Effector CD4-positive, alpha-beta T cell (primary cell): ENCODE data around the gene CDH13.

ENCODE experiments used
- DNase-seq: peaks from one replicate; pipeline ENCODE4 v3.0.0-alpha.2; 2020

The CDH13 gene

DNA sequence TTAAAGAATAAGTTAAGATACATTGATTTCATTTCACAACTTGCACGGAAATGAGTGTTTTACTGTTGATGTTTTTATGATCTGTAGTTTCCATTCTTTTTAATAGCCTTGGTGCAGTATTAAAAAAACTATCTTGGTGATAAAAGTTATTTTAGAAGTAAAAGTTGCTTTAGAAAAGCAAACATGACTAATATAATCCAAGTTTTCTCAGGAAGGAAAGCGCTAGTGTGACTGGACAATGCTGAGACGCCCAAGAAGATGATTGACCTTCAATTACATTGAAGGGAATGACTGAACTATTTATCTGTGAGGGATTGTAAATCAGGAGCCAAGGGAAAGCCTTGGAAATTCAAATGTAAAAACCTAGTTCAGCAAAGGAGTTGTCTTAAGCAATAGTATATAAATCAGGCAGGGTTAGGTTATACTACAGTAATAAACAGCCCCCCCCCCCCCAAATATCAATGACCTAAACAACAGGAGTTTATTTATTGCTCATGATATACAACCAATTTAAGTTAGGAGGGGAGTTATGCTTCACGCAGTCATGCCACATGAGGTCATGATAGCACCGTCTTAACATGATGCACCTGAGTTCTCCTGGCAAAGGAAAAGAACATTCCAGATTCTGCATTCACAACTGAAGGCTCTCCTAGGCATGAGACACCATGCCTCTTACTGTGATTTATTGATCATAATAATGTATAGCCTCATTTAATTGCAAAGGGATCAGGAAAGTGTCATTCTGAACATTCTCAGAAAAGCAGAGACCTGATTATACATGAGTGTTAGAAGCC lies 443.8 kb downstream of the CDH13 start:
- DNase-seq = no peak

DNA sequence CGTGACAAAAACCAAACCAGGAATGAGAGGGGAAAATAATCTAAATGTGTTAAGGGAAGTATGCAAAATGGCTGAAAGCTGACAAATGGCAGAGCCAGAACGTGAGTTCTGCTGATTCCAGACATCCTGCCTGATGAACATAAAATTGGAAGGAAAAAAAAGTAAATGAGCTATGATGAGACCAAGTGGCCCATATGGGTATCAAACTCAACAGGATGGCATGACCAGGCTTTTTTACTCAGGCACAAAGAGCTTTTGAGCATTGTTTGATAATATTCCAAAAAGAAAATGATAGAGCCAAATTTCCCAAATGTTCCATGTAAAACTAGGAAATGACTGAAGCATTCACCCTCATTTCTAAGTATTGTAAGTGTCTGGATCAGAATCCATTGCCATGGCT lies 449.2 kb downstream of the CDH13 start:
- no peak for DNase-seq

DNA sequence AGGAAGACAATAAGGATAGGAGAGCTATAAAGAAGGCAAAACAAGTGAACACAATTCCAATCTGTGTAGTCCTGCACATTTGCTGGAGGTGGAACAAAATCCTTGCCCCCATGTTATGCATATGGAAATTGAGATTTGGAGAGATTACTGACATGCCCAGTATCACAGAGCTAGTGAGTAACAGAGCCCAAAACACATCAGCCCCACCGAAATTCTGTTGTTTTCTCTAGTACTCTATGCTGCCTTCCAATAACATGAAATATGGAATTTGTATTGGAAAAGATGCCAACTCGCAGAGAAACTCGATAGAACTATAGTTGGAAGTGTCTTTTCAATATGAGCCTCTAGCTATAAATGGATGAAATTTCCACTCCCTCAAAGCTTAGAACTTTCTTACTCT lies 456.6 kb downstream of the CDH13 start:
- no peak for DNase-seq

DNA sequence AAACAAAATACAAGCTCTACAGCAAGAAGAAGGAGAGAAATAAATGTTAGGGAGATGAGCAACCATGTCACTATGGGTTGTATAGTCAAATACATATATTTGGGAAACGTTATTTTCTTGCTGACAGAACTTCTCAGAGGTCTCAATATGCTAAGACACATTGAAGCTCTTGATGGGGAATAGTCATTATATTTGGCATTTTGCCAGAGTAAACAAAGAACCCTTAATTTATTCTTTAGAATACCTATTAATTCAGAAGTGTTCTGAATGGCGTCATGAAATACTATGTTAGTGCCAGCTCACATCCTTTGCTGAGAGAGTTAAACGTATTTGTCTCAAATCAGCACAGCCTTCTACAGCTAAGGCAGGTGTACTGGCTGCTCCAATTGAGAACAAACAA lies 458.9 kb downstream of the CDH13 start:
- DNase-seq = no peak

DNA sequence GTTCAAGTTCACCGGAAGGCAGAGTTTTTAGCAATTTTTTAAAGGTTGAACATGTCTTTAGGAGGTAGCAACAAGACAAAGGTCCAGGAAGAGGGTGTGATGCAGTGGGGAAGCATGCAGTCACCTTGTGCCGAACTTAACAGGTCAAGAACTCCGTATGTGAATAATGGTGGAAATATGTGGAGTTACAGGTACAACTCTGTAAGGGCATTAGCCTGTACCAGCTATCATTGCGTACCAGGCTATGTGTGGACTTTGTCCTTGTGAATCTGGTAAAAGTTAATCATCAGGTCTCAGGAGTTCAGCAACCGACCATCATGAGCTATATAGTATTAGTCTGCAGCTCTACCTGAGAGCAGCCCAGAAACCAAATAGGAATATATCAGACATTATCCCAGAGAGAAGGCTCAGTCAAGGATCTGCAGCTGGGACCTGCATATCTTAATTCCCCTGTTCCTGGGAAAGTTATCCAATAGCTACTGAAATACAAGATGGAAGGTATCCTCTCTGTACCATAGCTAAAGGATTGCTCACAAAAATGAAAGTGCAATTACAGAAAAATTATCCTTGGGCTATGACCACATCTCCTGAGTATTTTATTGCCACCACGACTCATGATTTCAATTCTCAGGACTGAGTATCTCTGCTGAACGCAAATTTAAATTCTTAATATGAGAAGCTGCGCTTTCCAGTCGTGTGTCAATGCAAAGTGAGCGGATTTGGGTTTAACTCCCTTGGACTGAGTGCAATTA lies 469.3 kb downstream of the CDH13 start:
- no peak for DNase-seq

DNA sequence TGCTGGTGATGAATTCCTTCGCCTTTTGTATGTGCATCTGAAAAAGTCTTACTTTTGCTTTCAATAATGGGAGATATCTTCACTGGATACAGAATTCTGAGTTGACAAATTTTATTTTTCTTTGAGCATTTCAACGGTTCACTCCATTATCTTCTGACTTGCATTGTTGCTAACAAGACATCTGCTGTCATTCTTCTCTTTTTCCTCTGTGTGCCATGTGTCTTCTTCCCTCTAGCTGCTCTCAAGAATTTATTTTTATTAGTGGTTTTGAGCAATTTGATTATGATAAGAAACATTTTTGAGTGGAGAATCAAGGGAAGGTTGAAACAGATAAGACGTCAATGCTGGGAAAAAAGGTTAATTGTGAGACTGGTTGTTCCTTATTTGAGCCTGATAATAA lies 471.8 kb downstream of the CDH13 start:
- DNase-seq = no peak

DNA sequence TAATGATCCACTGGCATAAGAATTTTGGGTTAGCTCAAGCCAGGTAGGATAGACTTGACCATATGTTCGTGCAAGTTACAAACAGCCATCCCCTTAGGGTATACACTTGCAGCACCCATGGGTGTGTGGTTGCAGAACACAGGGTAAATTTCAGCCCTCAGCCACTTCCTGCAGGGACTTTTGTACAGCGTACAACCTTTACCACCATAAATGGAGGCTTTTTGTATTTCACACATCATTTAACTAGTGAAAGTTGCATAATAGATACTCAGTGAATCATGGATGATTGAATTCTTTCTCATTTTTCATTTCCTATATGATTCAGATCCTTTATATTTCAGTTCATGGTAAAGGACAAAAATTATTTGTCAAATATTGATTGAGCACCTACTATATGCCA lies 473.9 kb downstream of the CDH13 start:
- DNase-seq = no peak

DNA sequence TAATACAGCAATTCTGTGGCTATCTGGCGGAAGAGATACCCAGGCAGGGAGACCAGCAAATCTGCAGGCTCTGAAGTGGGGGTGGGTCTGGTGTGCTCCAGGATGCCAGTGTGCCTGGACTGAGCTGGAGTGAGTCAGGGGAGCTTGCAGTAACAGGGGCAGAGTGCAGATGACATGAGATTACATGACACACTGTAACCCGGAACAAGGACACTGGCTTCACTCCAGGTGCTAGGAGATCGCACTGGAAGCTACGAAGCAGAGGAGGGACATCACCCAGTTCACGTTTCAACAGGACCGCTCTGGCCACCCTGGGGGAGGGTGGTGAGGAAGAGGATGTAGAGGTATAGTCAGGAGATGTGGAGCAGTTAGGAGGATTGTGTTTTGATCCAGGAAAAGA lies 475.6 kb downstream of the CDH13 start:
- no peak for DNase-seq

DNA sequence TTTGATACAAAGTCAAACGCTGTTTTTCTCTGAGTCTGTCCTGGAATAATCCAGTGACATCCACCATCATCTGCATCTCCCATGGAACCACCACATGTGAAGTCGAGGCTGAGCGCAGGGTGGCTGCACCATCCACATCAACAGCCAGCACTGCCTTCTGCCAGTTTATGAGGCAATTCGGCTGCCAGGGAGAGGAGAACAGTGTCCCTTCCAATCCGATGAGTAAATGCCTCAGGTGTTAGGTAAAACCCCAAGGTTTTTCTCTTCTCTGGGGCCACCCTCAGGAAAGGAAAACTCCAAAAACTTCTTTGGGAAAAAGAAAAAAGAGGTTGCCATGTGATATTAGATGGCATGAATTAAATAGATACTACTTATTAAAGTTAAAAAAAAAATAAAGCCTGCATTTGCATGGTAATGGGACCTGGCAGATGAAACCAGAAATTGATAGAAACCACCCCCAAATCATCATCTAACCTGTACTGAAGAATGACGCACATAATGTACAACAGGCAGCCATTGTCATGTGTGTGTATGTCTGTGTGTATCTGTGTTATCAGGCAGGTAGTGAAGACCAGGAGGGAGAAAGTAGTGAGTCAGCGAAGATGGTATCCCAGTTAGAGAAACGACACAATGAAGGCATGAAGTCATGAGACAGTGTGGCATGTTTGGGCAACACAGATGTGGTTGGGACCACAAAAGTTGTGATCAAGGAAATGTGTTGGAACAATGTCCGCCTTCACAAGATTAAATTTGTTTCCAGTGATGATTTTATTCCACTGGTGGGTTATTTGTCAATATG lies 478.7 kb downstream of the CDH13 start:
- DNase-seq = no peak

DNA sequence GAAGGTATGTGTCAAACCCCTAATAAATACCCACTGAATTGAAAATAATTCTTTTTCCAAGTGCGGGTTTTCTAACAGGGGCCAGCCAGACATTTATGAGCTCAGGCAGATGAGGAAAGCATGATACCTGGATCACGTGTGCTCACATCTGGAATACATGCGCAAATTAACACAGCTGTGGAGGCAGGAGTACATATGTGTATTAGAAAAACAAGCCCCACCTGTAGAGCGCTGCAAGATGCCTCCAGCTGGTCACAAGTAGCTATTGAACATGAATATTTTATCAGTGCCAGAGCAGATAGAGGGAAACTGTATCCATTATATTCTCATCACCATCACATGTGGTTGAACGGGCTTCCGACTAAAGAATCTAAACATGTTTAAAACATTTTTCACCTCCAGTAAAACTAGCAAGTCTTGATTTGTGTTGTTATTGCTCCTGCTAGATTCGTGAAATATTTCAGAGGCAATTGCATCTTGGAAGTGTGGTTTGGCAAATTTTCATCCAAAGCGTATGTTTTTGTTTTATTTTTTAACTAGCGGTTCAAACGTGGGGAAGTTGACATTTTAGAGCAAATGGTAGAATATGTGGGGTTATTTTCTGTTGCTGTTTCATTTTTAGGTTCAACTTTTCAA lies 482.8 kb downstream of the CDH13 start:
- DNase-seq = no peak

DNA sequence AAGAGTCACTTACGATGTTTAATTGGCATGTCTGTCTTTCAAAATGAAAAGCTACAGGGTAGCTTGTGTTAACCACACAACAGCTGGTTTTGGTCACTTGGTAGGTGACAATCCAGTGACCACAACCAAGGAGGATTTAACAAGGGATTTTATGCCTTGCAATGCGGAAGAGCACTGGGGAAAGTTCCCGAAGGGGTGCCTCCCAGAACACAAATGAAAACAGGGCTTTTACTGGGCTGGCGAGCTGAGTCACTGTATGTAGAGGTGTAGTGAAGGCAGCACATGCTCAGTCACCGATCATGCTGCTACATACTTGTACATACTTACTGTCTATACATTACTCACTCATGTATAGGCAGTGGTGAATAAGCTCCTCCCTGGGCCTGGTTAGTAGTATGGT lies 483.5 kb downstream of the CDH13 start:
- no peak for DNase-seq

DNA sequence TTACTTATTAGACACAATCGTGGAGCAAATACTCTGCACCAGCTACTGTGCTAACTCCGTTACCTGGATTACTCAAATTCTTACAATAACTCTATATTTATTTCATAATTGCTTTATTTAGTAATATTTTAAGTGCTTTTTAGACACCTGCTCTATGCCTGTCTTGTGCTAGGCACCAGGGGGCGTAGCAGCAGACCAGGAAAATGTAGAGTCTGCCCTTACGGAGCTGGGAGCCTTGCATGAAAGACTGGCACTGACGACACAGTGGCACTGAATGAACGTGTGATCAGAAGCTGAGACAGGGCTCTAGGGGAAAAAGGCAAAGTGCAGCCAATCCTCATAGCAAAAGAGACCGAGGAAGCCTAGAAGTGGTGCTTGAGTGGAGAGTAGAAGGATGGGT lies 486.5 kb downstream of the CDH13 start:
- no peak for DNase-seq

DNA sequence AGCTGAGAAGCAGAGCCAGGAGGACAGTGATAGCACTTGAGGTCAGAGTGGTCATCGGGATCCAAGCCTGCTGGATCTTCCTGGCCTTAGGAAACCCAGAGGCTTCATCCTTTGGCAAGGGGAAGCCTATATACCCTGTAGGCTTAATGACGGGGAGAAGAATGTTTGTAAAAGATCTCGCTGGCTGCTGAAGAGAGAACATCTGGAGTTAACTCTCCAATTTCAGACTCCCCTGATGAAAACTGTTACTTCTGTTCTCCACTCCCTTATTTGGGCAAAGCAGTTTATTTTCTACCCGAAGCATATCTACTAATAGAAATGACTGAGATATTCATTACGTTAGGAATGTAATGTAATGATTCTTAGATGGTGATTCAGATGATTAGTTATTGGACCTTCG lies 487.0 kb downstream of the CDH13 start:
- no peak for DNase-seq

DNA sequence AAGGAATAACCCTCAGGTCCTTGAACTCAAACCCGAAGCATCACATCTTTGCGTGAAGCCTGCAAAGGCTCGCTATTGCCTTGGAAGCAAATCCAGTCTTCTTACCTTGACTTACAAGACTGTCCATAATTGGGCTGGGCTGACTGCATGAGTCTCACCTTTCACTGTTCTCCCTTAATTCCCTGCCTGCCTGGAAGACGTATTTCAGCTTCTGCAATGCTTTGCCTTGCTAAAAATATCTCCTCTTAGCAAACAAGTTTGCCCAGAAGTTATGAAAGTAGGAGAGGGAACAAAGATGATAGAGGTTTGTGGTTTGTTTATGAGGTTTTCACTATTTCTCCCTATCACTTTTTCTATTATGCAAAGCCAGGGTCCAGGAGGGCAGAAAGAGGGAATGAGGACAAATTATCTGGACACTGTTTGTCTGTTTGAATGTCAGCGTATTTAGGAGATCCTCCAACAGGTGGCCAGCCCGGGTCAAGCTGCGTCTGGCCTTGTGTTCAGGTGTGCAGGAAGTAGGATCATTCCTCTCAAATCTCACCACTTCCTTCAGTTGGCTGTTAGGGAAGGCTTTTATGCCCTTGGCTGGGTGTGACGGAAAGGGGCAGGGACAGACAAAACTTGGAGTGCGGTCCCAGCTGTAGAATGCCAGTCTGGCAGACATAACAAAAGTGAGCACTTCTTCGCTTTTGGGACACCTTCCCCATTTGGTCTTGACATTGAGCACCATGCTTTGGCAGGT lies 488.9 kb downstream of the CDH13 start:
- no peak for DNase-seq

DNA sequence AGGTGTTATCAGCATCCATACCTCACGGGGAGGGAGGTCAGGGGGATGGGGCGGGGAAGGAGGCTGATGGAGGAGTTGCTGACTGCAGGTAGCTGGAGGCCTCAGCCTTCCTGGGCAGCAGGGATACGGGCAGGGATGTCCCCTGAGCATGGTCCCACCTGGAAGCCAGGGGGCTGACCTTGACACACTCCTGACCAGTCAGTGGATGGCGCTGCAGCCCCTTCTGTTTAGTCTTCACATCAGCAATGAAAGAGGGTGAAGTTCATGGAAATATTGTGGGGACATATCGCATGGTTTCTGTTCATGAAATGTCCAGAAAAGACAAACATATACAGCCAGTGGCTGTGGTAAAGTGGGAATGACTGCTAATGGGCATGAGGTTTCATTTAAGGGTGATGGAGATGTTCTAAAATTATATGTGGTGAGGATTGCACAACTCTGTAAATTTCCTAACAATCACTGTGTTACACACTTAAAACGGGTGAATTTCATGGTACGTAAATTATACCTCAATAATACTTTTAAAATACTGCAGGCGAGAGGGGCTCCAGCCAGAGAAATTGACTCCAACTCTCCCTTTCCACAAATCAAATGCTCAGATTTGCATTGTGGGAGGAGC lies 489.6 kb downstream of the CDH13 start:
- DNase-seq = no peak

DNA sequence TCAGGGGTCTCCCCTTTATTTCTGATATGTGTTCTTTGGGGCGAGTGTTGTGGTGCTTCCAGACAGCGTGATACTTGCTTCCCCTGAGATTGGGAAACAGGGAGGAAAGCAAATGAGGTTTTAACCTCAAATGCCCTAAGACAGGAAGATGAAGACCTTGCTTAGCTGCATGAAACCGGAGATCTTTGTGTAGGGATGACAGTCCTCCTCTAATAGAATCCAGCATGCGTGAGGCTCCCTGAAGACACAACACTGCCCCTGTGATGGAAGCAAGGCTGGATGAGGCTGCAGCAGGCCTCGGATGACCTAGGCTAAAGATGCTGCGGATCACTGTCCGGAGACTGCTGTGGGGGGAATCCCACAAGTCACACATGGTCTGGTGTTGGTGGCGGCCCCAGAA lies 491.0 kb downstream of the CDH13 start:
- DNase-seq = no peak

DNA sequence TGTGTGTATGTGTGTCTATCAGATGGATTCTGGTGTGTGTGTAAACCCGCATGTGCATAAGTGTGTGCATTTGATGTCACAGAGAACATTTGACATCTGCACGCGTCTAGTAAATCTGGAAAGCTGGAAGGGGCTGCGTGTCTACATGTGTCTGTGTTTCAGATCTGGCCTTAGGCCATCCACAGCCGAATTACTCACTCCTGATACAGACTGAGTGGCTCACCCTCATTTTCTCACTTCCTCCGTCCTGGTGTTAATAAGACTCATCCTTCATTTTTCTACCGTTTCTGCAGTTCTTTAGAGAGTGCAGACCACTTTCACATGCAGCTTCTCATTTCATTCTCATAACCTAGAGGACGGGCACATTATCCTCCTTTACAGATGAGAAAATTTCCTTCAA lies 491.6 kb downstream of the CDH13 start:
- DNase-seq = no peak

DNA sequence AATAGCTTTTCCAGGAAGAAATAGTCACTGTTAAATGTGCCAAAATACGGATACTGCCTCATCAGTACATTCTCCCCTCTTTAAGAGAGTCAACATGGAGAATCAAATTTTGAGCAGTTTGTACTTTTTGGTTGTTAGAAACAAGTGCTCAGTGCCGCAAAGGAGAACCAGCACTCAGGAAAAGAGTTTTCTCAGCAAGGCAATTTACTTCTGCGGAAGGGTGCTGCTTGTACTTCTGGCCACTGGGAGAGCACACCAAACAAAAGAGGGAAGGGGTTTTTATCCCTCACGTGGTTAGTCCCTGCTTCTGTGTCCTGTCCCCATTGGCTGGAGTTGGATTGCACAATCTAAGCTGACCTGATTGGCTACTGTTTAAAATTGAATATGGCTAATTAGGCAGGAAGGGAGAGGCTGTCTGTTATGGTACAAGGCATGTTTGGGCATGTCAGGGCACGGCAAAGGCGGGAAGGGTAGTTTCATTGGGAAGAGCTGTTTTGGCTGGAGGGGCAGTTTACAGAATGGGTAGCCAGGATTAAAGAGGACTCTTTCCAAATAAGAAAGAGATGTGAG lies 499.3 kb downstream of the CDH13 start:
- DNase-seq = no peak

DNA sequence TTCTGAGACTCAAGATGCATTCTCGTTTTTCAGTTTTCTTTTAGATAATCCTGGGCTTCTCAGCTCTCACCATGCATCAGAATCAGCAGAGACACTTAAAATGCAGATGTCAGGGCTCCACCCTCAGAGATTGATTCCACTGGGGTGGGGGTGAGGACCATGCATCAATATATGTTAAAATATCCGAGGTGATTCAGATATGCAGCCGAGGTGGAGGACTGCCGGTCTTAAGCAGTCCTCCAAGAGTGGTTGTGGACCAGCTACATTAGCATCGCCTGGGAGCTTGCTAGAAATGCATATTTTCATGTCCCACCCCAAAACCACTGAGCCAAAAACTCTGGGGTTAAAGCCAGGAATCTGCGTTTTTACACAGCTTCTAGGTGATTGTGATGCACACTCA lies 501.3 kb downstream of the CDH13 start:
- DNase-seq = no peak

DNA sequence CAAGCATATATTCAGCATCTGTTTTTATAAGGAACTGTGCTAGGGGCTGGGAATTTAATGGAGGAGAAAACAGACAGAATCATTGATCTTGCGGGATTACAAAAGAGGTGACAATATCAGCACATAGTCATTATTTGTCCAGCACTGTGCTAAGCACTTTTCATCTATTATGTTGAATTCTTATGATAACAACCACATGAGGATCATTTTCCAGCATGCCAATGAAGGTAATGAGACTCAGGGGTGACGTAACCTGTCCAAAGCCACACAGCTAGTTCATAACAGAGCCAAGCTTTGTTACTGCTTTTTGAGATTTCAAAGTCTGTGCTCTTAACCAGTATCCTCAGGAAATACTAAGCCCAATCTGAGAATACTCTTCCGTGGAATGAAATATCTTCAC lies 503.3 kb downstream of the CDH13 start:
- DNase-seq = no peak

DNA sequence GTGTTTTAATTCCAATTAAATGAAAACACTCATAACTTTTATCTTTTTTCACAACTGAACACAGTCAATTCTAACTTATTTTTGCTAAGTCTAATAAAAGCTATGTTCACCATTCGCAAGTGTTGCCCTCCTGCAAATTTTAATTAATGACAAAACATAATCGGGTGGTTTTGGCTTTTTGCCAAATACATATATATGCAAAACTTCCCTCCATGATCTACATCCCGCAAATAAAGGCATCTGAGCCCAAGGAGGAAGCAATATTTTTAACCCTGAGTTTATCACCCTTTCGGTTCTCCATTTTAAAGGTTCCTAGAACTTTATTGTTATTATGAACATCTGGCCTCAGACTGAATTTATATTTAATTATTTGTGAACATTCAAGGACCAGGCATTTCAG lies 507.9 kb downstream of the CDH13 start:
- no peak for DNase-seq

DNA sequence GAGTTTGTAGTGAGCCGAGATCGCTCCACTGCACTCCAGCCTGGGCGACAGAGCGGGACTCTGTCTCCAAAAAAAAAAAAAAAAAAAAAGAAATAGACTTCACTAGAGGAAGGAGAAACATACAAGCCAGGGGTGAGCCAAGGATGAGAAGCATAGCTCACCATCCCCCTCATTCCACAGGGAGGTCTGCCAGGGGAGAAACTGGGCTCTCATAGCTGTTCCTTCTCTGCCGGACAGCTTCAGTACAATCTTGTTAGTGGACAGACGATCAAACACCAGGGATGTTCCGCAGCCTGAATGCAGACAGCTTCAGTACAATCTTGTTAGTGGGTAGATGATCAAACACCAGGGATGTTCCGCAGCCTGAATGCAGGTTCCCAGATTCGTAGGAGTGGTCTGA lies 509.6 kb downstream of the CDH13 start:
- DNase-seq = no peak
